DMS53 (cell line): ENCODE results near the gene CAMTA2.

Source experiments
- DNase-seq: peaks from one replicate; lab custom pipeline; 2025; lab: John Stamatoyannopoulos, UW

Gene CAMTA2

DNA sequence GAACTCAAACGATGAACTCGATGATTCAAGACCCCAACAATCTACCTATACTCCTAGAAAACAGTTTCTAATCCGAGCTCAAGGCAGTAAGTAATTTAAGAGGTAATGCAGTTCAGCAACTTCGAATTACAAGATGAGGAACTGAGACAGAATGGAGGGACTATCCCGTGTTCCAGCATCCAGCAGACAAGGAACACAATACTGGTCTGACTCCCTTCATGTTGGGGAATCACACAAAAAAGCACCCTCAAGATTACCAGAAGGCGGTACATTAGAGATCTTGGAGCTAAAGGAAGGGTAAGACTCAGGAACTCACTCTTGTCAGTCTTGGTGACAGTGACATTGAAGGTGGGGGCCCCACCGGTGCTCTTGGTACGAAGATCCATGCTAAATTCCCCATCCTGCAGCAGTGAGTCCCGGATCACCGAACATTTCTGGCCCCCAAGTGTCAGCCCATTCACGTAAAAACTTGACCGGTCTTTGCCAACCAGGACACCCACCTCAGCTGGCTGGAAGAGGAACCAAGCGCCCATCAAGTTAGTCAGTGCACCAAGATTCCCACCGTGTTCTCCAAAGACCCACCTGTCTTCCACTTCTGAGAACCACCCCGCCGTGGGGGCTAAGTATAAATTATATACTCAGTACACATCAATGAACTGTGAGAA, 41.0 kb downstream of the CAMTA2 start:
- no peak for DNase-seq

DNA sequence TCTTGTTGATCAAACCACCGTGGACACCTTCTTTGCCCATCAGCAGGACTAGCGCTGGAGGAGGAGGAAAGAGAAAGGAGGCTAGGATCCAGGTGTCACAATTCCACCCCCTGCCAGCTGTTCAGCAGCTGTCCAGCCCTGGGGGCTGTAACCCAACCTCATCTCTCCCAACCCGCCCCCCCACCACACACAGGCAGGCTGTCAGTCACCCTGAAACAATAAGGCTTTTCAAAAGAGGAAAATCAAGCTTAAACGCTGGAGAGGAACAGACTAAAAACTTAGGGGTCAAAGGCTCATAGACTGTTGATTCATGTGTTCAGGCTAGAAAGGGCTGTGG, 41.6 kb downstream of the CAMTA2 start:
- DNase-seq, result no peak

DNA sequence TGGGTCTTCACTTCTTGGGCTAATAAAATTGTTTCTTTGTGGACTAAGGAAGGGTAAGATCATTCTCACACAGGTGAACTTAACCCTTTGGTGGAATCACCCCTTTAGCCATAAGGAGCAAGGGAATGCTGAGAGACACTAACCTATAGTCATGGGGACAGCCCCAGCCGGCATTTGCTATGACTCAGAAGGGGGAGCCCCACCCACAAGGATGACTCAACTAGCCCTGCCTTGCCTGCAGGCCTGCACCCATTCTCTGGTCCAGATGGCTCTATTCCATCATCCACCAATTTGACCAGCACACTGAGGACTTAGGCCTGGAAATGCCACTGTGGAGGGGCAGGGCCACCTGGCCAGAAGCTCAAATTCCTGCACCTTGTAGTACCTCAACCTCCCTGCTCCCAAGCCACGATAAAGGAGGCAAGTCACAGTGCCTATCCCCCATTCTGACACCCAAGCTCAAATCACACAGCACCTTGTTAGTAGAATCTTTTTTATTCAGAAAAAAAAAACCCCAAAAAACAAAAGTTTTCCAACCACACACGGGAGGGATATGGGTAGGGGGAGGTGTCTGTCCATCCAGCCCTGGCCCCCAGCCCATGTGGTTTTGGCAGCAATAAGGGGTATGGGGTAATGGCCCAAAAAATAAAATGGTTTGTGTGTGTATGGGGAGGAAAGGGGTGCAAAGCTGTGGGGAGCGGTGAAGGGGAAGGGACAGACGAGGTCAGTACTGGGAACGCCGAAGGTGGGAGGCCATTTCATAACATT, 42.1 kb downstream of the CAMTA2 start:
- peak; percentile 88 for DNase-seq

DNA sequence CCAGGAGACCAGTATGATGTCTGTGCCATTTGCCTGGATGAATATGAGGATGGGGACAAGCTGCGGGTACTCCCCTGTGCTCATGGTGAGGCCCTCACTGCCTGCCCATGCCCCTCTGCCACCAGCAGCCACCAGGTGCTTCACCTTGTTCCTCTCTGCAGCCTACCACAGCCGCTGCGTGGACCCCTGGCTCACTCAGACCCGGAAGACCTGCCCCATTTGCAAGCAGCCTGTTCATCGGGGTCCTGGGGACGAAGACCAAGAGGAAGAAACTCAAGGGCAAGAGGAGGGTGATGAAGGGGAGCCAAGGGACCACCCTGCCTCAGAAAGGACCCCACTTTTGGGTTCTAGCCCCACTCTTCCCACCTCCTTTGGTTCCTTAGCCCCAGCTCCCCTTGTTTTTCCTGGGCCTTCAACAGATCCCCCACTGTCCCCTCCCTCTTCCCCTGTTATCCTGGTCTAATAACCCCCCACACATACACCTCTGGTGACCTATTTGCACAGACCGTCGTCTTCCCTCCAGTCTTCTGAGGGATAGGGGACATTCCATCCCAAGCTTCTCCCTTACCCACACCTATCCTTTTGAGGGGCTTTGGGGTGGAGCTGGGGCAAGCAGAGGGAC, 42.8 kb downstream of the CAMTA2 start:
- DNase-seq, result no peak

DNA sequence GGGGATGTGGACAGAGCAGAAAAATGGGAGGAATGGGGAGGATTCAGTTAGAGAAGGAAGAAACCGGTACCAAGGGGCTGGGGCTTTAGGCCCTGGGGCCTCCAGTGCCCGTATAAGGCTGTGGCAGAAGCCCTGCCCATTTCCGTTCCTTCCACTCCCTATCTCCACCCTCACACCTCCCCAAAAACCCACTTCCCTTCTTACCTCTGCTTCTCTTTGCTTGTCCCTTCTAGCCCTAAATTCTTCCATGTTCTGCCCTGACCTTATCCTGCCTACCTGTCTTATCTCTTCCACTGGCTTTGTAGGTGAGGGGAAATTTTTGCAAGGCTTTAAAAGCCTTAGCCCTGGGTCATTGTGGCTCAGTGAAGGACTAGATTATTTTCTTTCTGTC, 43.3 kb downstream of the CAMTA2 start:
- DNase-seq, result no peak

DNA sequence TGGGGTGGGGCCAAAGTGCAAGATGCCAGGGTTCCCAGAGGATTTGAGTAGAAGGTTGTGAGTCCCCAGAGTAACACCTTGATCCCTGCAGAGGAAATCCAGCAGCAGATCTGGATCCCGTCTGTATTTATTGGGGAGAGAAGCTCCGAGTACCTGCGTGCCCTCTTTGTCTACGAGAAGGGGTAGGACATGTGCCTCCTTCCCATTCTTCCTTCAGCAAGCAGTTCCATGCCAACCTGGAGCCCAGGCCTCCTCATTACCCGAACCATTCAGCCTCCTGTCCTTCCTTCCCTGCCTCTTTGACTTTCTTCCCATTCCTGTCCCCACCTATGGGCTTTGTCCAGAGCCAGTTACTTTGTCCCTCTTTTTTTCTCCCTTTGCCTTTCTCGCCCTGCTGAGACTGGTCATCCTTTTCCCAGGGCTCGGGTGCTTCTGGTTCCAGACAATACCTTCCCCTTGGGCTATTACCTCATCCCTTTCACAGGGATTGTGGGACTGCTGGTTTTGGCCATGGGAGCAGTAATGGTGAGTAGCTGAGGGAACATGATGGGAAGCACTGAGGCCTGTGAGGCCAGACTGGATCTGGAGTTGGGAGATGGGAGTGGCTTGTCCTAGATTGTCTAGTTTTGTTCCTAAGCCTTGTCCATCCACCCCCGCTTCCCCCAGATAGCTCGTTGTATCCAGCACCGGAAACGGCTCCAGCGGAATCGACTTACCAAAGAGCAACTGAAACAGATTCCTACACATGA, 44.5 kb downstream of the CAMTA2 start:
- DNase-seq, result no peak

DNA sequence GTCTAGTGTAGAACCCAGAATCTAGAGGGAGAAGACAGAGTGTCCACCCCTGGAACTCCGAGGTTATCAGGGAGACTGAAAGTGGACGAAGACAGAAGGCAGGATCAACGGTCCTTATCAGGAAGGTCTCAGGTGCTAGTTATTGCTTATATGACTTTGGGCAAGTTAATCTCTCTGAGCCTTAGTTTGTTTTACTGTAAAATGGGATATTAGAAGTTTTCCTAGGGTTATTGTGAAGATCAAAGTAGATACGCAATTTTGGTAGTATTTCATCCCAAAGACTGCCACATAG, 46.2 kb downstream of the CAMTA2 start:
- DNase-seq, result no peak

DNA sequence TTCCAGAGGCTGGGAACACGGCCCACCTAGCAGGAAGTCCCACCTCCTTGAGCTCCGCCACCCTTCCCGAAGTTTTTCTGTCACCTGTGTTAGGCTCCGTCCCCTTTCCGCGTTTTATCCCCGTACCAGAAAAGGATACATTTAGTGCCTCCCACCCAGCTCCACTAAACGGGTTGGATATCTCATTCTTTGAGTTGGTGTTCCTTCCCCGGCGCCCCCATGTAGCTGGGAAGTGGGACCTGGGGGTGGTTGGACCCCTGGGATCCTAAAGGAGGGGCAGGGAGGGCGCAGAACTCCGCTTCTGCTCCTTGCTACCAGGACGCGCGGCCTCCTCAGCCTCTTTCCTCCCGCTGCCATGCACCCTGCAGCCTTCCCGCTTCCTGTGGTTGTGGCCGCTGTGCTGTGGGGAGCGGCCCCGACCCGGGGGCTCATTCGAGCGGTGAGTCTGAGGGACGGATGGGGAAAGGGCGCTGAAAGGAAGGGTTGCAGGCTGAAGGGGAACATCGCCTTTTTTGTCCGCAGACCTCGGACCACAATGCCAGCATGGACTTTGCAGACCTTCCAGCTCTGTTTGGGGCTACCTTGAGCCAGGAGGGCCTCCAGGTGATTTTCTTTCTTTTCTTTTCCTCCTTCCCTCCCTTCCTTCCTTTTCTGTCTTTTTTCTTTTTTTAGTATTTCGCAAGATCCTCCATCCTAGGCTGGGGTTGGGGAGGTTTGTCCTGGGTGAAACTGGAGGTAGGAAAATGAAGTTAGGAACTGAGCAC, 46.7 kb downstream of the CAMTA2 start:
- peak; percentile 56 for DNase-seq

DNA sequence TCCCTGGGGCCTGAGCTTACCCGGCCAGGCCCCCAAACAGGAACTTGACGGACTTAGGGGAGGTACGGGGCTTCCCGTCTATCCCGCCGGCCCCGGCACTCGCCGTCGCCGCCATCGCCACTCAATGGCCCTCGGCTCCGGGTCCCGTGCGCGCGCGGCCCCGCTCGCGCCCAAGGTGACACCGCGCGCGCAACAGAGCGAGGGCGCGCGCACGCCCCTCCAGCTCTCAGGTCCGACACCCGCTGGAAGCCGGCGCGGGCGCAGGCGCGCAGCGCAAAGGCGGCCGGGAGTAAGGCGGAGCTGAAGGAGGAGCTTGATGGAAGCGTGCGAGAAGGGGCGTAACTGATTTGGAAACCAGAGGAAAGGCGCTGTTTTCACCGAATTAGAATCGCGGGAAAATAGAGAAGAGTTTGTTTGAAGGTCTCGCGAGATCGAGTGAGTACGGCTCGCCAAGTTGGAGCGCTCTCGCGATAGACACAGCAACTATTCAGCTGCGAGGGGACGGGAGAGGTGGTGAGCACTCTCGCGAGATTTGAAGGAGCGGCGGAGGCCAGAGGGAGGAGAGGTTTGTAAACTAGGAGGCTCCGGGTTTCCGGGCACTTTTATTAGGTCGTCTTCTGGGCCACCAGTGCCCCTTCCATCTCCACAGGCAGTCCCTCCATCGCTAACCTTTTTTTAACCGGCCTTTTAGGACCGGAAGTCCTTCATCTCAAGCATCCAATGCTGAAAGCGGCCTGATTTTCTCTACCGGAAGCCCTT, 47.5 kb downstream of the CAMTA2 start, which contains the start of the genes RNF167 and SLC25A11:
TSS of gene RNF167 (plus strand) at position 473 of the 759 bp plus-strand sequence. CDS start 642 bp downstream, outside the sequence.
TSS of gene SLC25A11 (minus strand) at position 251 of the 759 bp plus-strand sequence. CDS start at position 115, 136 bp downstream.
- DNase-seq, result peak; percentile 98

DNA sequence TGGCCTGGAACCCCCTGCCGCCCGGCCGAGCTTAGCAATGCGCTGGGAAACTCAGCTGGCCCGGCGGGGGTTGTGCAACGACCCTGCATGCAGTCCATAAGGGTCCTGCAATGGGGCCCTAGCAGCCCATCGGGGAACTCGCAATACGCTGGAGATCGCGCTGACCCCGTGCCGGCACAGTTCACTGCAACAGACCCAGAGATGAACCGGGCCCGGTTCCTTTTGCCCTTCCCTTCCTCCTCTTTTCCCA, 48.0 kb downstream of the CAMTA2 start:
- no peak for DNase-seq

DNA sequence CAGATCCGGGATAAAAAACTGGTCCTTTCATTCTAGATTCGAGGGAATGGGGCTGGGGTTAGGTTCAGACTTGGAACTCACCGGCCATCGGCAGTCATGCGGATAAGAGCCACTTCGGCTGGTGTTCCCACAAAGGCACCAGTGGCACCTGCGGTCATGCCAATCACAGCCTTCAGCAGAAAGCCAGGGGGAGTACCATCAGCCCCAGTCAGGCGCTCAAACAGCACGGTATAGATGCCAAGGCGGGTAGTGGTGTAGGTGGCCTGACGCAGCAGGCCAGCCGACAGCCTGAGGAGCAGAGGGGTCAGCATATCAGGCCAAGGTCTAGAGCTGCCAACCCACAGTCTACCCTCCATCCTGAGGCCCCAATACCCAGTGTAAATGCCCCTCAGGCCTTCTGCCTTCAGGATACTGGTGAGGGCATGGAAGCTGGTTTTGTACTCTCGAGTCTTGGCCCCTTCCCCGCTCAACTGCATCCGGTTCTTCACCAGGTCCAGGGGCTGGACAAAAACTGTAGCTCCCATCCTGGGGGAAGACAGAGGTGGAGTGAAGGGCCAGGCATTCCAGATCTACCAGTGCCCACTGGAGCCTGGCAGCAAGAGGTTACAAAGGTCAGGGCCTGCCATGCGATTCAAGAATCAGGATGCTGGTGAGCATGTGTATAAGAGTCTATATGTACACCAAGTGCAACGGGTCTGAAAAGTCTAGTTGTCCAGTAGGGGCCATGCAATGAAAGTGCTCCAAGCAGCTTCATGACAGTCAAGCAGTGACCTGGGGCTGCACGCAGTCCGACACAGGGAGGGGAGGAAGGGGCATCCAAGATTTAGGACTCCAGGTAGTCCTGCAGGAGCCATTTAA, 48.6 kb downstream of the CAMTA2 start:
- peak; percentile 39 for DNase-seq

DNA sequence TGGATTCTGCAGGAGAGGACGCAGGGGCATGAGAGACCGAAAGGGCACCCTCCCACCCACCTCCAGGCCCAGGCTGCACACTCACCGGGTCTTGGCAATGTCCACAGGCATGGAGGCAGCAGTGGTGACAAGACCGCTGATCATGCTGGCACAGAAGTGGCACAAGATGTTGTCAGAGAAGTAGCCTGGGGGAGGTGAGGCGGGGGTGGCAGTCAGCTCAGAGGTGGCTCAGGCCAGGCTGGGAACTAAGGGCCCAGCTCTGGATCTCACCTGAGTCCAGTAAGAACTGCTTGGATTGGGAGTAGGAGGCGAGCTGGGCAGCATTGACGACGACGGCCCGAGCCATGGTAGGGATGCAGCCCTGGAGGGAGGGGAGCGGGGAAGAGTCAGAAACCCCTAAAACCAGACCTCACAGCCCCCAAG, 49.4 kb downstream of the CAMTA2 start:
- no peak for DNase-seq

DNA sequence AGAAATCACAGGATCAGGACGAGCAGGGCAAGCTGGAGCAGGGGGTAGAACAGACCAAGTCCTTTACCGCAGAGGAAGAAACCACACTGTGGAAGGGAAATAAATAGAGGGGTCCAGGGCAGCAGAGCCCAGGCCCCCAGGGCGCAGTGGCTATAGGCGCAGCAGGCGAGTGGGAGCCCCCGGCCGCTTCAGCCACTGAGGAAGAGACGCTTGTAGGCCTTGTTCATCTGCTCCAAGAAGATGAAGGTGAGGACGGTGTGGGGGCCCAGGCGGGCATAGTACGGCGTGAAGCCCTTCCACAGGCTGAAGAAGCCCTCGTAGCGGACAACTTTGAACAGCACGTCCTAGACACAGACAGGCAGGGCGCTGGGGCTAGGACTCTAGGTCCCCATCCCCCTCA, 49.9 kb downstream of the CAMTA2 start:
- no peak for DNase-seq

DNA sequence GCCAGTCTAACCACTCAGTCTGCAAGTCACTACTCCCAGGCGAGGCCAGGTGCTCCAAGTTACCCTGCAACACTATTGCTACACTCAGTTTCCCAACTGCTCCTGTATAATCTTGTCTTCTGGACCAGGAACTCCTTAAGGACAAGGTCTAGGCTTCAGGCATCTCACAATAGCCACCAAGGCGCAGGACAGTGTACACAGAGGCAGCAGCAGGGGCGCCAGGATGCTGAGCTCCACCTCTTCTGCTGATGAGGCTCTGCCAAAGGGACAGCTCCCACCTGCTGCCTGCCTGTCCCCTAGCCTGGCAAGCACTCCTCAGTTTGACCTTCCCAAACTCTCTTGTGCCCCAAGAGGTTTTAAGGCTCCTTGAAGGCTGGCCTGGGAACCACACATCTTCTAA, 51.0 kb downstream of the CAMTA2 start:
- no peak for DNase-seq

DNA sequence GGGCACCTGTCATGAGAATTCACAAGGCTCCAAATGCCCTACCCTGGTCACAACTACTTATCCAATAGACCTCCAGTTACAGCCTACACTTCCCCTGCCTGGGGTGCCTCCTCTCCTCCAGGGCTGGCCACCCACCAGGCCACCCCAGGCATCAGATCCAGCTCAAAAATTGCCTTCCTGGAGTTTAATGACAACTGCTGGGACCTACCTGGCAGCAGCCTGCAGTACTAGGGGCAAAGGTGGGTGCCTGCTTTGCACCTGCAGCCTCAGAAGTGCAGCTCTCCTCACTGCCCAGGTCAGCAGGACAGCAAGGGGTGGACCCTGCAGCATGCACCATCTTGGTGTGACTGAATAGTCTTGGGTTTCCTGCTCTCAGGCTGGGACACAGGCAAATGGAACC, 51.8 kb downstream of the CAMTA2 start:
- DNase-seq, result no peak

DNA sequence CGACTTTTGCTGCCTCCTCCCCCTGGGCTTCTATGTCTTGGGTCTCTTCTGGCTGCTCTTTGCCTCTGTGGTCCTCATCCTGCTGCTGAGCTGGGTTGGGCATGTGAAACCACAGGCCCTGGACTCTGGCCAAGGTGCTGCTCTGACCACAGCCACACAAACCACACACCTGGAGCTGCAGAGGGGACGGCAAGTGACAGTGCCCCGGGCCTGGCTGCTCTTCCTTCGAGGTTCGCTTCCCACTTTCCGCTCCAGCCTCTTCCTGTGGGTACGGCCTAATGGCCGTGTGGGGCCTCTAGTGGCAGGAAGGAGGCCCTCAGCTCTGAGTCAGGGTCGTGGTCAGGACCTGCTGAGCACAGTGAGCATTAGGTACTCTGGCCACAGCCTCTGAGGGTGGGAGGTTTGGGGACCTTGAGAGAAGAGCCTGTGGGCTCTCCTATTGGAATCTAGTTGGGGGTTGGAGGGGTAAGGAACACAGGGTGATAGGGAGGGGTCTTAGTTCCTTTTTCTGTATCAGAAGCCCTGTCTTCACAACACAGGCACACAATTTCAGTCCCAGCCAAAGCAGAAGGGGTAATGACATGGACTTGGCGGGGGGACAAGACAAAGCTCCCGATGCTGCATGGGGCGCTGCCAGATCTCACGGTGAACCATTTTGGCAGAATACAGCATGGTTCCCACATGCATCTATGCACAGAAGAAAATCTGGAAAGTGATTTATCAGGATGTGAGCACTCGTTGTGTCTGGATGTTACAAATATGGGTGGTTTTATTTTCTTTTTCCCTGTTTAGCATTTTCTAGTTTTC, 53.1 kb downstream of the CAMTA2 start:
- peak; percentile 65 for DNase-seq

DNA sequence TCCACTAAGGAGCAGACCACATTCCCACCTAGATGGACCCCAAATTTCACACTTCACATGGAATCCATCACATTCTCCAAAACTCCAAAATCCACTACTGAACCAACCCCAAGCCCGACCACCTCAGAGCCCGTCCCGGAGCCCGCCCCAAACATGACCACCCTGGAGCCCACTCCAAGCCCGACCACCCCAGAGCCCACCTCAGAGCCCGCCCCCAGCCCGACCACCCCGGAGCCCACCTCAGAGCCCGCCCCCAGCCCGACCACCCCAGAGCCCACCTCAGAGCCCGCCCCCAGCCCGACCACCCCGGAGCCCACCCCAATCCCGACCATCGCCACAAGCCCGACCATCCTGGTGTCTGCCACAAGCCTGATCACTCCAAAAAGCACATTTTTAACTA, 53.8 kb downstream of the CAMTA2 start:
- no peak for DNase-seq

DNA sequence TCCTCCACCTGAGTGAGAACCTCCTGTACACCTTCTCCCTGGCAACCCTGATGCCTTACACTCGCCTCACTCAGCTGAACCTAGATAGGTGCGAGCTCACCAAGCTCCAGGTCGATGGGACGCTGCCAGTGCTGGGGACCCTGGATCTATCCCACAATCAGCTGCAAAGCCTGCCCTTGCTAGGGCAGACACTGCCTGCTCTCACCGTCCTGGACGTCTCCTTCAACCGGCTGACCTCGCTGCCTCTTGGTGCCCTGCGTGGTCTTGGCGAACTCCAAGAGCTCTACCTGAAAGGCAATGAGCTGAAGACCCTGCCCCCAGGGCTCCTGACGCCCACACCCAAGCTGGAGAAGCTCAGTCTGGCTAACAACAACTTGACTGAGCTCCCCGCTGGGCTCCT, 54.7 kb downstream of the CAMTA2 start:
- no peak for DNase-seq

DNA sequence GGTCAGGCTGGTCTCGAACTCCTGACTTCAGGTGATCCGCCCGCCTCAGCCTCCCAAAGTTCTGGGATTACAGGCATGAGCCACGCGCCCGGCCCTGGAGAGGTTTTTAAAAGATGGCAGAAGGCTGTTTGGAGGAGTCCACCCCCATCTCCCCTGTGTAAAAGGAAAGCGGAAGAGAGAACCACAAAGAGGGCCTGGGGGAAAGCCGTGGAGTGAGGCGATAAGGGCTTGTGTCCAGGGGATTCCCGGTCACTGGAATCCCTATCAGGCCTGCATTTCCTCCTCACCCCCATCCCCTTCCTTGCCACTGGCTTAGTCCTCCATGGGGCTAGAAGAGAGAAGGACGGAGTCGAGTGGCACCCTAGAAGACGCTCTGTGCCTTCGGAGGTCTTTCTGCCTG, 55.5 kb downstream of the CAMTA2 start, which contains the start of gene GP1BA:
TSS of gene GP1BA (plus strand) at position 315 of the 400 bp plus-strand sequence. CDS start 328 bp downstream, outside the sequence.
- DNase-seq, result no peak
